Measurements from ENCODE around the gene GPR162. TPM values are rescaled to one million over a fixed set of nuclear protein-coding genes. Genes with fewer than 3 reads are reported as not detected.

Gene GPR162
- total and polyA plus RNA-seq, 7 donors: 0.50 to 2.8 (median 1.0) TPM

GRCh38 chr12:6778217-6778573 lies 43.4 kb upstream of the GPR162 start:
- peak; percentile 30 to 64 (median 44) for ATAC-seq
- no peaks in the 10 kb centered on the region for H3K9me3 ChIP-seq
- peaks cover 0 to 2% (median 0%) of the 10 kb centered on the region in 3 donors for H3K27me3 ChIP-seq (ENCODE audit: insufficient read depth in 3 of 3, low read length in 2 of 3)
- no peaks in the 10 kb centered on the region for H3K36me3 ChIP-seq (ENCODE audit: insufficient read depth in 1 of 2, low read depth in 1 of 2)
- DNase-seq: peak; percentile 41 to 67
- H3K4me1 ChIP-seq: peaks cover 5% of the 10 kb centered on the region
- H3K27ac ChIP-seq: peak overlapping the region; percentile 68
- peak overlapping the region; percentile 65 for H3K4me3 ChIP-seq
- intact Hi-C loops (cut with DNase I): loop anchor here (2.0 to 5.0 kb wide), 4 partner anchors 23 to 159 kb away; no protein-coding TSS in a partner anchor
- TF ChIP-seq, protein P1, sequence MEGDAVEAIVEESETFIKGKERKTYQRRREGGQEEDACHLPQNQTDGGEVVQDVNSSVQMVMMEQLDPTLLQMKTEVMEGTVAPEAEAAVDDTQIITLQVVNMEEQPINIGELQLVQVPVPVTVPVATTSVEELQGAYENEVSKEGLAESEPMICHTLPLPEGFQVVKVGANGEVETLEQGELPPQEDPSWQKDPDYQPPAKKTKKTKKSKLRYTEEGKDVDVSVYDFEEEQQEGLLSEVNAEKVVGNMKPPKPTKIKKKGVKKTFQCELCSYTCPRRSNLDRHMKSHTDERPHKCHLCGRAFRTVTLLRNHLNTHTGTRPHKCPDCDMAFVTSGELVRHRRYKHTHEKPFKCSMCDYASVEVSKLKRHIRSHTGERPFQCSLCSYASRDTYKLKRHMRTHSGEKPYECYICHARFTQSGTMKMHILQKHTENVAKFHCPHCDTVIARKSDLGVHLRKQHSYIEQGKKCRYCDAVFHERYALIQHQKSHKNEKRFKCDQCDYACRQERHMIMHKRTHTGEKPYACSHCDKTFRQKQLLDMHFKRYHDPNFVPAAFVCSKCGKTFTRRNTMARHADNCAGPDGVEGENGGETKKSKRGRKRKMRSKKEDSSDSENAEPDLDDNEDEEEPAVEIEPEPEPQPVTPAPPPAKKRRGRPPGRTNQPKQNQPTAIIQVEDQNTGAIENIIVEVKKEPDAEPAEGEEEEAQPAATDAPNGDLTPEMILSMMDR (IDR thresholded peaks at IDR 0.05): no peak
- WGBS, 3 donors: 5 to 24% (median 22%) methylated on average over 12 to 14 of the region's 14 CpGs

- Histone ChIP-seq H3K9me3 (no peaks in the 10 kb centered on the region), H3K36me3 (ENCODE audit: insufficient read depth in 1 of 2, low read depth in 1 of 2) (no peaks in the 10 kb centered on the region), H3K27ac (peak overlapping the region; percentile 68), H3K4me1 (peaks cover 5% of the 10 kb centered on the region), H3K4me3 (peak overlapping the region; percentile 65), H3K27me3 (ENCODE audit: insufficient read depth in 3 of 3, low read length in 2 of 3) (peaks cover 0 to under 1% (median 0%) of the 10 kb centered on the region in 3 donors)
- WGBS, 3 donors: 2 to 4% (median 3%) methylated on average over 30 to 35 of the region's 35 CpGs
- DNase-seq (peak; percentile 94 to 97), ATAC-seq (peak; percentile 98 to 99 (median 99))
- TF ChIP-seq, protein P1 (IDR thresholded peaks at IDR 0.05): peak; percentile 96
- intact Hi-C loops (cut with DNase I): loop anchor here (1.0 to 5.0 kb wide), 5 partner anchors 24 to 160 kb away; partner anchors contain the start of gene MLF2 (in 1 of the 2)
Measured at GRCh38 chr12:6778574-6779550, 42.8 kb upstream of the GPR162 start.

DNA sequence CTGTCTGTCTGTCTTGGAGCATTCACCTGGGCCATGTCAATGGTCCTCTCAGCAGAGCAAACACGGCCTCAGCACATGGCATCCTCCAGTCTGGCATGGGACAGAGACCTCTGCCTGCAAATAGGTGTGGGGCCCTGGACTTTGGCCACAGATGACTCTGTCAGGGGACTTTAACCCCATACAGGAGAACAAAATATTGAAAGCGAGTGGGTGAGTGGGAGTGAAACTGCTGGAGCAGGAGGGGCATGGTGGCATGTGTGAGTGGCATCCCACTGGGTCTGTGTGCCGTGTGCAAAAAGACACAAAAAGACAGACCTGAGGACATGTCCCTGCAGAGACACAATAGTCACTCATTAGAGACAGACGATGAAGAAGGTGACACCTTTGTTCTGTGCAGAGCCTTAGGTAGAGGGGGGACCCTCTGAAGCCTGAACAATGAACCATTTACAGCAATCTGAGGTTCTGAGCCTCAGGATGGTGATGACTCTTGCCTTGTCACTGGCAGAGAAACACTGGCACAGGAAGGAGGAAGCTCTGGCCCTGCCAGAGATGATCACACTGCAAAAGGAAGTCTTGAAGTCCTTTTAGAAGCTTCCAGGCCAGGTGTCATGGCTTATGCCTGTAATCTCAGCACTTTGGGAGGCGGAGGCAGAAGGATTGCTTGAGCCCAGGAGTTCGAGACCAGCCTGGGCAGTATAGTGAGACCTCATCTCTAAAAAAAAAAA lies 41.8 kb upstream of the GPR162 start:
- Histone ChIP-seq H3K27me3 (ENCODE audit: insufficient read depth in 3 of 3, low read length in 2 of 3) (no peaks in the 10 kb centered on the region), H3K4me1 (peaks cover 5% of the 10 kb centered on the region)
- 86 to 92% (median 91%) methylated on average over 6 of the region's 6 CpGs for WGBS, 3 donors

GRCh38 chr12:6780573-6780972 lies 41.0 kb upstream of the GPR162 start:
- no peaks in the 10 kb centered on the region for H3K36me3 ChIP-seq (ENCODE audit: insufficient read depth in 1 of 2, low read depth in 1 of 2)
- intact Hi-C loops (cut with DNase I): no loop called here
- H3K4me1 ChIP-seq: peaks cover 5% of the 10 kb centered on the region
- no peaks in the 10 kb centered on the region for H3K27me3 ChIP-seq (ENCODE audit: insufficient read depth in 3 of 3, low read length in 2 of 3)
- no peak for ATAC-seq
- H3K9me3 ChIP-seq: no peaks in the 10 kb centered on the region
- no peak overlapping the region for H3K4me3 ChIP-seq
- 84 to 90% (median 87%) methylated on average over 6 of the region's 6 CpGs for WGBS, 3 donors
- no peak overlapping the region for H3K27ac ChIP-seq
- TF ChIP-seq, protein P1 (IDR thresholded peaks at IDR 0.05): no peak
- no peak for DNase-seq

More for the DNA sequence above, 41.8 kb upstream of the GPR162 start:
- Histone ChIP-seq H3K9me3 (no peaks in the 10 kb centered on the region), H3K36me3 (ENCODE audit: insufficient read depth in 1 of 2, low read depth in 1 of 2) (no peaks in the 10 kb centered on the region), H3K27ac (peak overlapping the region; percentile 68), H3K4me3 (no peak overlapping the region)
- ATAC-seq (no peak), DNase-seq (no peak)
- TF ChIP-seq, protein P1 (IDR thresholded peaks at IDR 0.05): no peak
- intact Hi-C loops (cut with DNase I): loop anchor here (1.0 to 5.0 kb wide), 5 partner anchors 25 to 161 kb away; partner anchors contain the start of gene MLF2 (in 1 of the 2)

Measured in psoas muscle (tissue), 8 donors.